NCI-H1417 (cell line): Measurements from ENCODE around the gene NFATC2IP.
"Not testable (repeated sequence)": the region's sequence is repeated elsewhere in the genome, so short reads cannot be mapped to it uniquely, and the experiment has no call there.

Experiments
- DNase-seq, 3 experiments: peaks; one replicate each; lab custom pipeline; 2025; lab: John Stamatoyannopoulos, UW

The NFATC2IP gene

GRCh38 chr16:28998837-28999236 is 48.1 kb downstream of the NFATC2IP start:
- DNase-seq = no peak

GRCh38 chr16:28999577-28999976 is 48.8 kb downstream of the NFATC2IP start:
- DNase-seq = no peak

GRCh38 chr16:29000019-29000418 is 49.3 kb downstream of the NFATC2IP start:
- no peak for DNase-seq

GRCh38 chr16:29004496-29005139 is 53.9 kb downstream of the NFATC2IP start:
- DNase-seq = not testable (repeated sequence)

- DNase-seq = no peak
Measured at GRCh38 chr16:29007730-29008593, 57.2 kb downstream of the NFATC2IP start.

- no peak for DNase-seq
Measured at GRCh38 chr16:29009050-29009837, 58.5 kb downstream of the NFATC2IP start.

GRCh38 chr16:29009838-29010166 is 59.1 kb downstream of the NFATC2IP start:
- no peak for DNase-seq

- DNase-seq = no peak
Measured at GRCh38 chr16:29011112-29011511, 60.4 kb downstream of the NFATC2IP start.

- DNase-seq = no peak
Measured at GRCh38 chr16:29011851-29012250, 61.1 kb downstream of the NFATC2IP start.

GRCh38 chr16:29012913-29013553 is 62.3 kb downstream of the NFATC2IP start:
- DNase-seq = no peak

GRCh38 chr16:29014561-29015069 is 63.9 kb downstream of the NFATC2IP start:
- DNase-seq = no peak
